Testis (tissue), 3 donors: Measurements from ENCODE around the gene ALAD. TPM values are rescaled to one million over a fixed set of nuclear protein-coding genes. Genes with fewer than 3 reads are reported as not detected.

Source experiments
- DNase-seq: peaks from one replicate; pipeline ENCODE4 v3.0.0-alpha.2; 2019
- H3K27ac ChIP-seq, 2 donors: fragments of 200-600 bp; sonication (generic); one replicate each; pipeline ENCODE4 v1.5.1; 2019
- H3K27me3 ChIP-seq: fragments of 200-600 bp; sonication (generic); one replicate; pipeline ENCODE4 v1.5.1; 2019
- H3K36me3 ChIP-seq: fragments of 200-600 bp; sonication (generic); one replicate; pipeline ENCODE4 v1.5.1; 2017; ENCODE audit warnings: low read depth; ENCODE audit errors: missing control alignments
- H3K4me1 ChIP-seq: fragments of 200-600 bp; sonication (generic); one replicate; pipeline ENCODE4 v1.5.1; 2019
- H3K4me3 ChIP-seq, 2 donors: fragments of 200-600 bp; sonication (generic); one replicate each; pipeline ENCODE4 v1.5.1; 2017 to 2019
- H3K9me3 ChIP-seq: fragments of 200-600 bp; sonication (generic); one replicate; pipeline ENCODE4 v1.5.1; 2017
- POLR2A ChIP-seq: fragments of 450-650 bp; IDR thresholded peaks from one replicate; pipeline ENCODE4 v1.6.1; 2017; ENCODE audit warnings: antibody characterized with exemption, mild to moderate bottlenecking, moderate library complexity
- WGBS, 2 donors: methylation state at CpG; one replicate each; pipeline ENCODE4 v1.1.5; 2018; 5-methylcytosine and 5-hydroxymethylcytosine counted together
- intact Hi-C: fragments of 100-400 bp; cut with DNase I; formaldehyde crosslinking; loops from one replicate; pipeline ENCODE4 v1.15.1; 2023; ENCODE audit warnings: low total_unique reads
- polyA plus RNA-seq: library from polyadenylated mRNA; stranded (reverse); fragments of 350-450 nt; fragmentation: Illumina TruSeq; extraction: RNeasy Lipid Tissue Mini Kit (QIAGEN cat#74804); gene quantifications from one replicate; pipeline ENCODE4 v1.2.3, GENCODE V29; 2014; ENCODE audit warnings: low read depth, low replicate concordance; ENCODE audit not compliant: insufficient read depth
- total RNA-seq, 2 donors: library from RNA; depleted of rRNA; stranded (reverse); fragments of >200 nt; gene quantifications; one replicate each; pipeline ENCODE4 v1.2.3, GENCODE V29; 2016
- TF ChIP-seq, protein P1 (sequence below), 3 experiments: fragments of 450-650 bp in 2 of 3; fragments of 200-600 bp in 1 of 3; sonication (generic) in 1 of 3; IDR thresholded peaks; one replicate each; pipeline ENCODE4 v1.5.1; 2016 to 2019; ENCODE audit warnings: antibody characterized with exemption in 3 of 3, mild to moderate bottlenecking in 2 of 3, moderate library complexity in 1 of 3

Gene ALAD
- total and polyA plus RNA-seq, 3 donors from 2014 or later: 44.8 to 58.6 (median 52.8) TPM

DNA sequence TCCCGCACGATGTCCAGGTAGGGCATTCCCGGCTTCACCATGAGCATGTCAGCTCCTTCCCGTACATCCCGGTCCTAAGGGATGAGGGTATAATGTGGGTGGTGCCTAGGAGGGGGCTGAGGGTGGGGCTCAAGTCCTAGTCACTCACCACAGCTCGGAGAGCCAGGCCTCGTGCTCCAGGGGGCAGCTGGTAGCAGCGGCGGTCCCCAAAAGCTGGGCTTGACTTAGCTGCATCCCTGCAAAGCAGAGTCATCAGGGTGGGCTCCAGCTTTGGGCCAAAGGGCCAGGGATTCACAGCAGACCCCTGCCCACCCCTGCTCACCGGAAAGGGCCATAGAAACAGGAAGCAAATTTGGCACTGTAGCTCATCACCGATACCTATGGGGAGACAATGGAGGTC, 11.6 kb downstream of the ALAD start:
- TF ChIP-seq, protein P1, sequence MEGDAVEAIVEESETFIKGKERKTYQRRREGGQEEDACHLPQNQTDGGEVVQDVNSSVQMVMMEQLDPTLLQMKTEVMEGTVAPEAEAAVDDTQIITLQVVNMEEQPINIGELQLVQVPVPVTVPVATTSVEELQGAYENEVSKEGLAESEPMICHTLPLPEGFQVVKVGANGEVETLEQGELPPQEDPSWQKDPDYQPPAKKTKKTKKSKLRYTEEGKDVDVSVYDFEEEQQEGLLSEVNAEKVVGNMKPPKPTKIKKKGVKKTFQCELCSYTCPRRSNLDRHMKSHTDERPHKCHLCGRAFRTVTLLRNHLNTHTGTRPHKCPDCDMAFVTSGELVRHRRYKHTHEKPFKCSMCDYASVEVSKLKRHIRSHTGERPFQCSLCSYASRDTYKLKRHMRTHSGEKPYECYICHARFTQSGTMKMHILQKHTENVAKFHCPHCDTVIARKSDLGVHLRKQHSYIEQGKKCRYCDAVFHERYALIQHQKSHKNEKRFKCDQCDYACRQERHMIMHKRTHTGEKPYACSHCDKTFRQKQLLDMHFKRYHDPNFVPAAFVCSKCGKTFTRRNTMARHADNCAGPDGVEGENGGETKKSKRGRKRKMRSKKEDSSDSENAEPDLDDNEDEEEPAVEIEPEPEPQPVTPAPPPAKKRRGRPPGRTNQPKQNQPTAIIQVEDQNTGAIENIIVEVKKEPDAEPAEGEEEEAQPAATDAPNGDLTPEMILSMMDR (IDR thresholded peaks at IDR 0.05): no peak
- no peak for TF ChIP-seq POLR2A
- 95 to 96% methylated on average over 8 to 11 of the region's 11 CpGs for WGBS, 2 donors
- H3K4me1 ChIP-seq: no peaks in the 10 kb centered on the region
- H3K9me3 ChIP-seq: no peaks in the 10 kb centered on the region
- H3K27me3 ChIP-seq: no peaks in the 10 kb centered on the region
- H3K27ac ChIP-seq: no peak overlapping the region
- no peak overlapping the region for H3K4me3 ChIP-seq
- no peak for DNase-seq
- no peaks in the 10 kb centered on the region for H3K36me3 ChIP-seq
- intact Hi-C loops: no loop called here

DNA sequence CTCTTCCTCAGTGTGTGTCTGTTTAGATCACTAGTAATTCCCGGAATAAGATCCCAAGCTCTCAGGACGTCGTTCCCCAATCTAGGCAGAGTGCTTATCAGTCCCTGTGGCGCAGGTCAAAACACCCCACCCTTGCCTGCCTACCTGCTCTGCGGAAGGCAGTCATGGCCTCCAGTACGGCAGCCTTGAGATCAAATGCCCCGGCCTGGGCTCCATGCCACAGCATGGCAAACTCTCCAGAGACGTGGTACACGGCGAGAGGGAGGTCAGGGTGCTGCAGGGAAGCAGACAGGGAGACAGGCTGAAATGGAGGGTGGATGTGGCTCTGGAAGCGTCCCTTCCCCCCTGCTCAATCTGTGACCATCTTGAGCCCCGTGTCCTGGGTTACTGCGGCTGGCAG, 12.3 kb downstream of the ALAD start:
- no peak for DNase-seq
- Histone ChIP-seq H3K4me3 (no peak overlapping the region), H3K4me1 (no peaks in the 10 kb centered on the region), H3K27ac (no peak overlapping the region), H3K36me3 (no peaks in the 10 kb centered on the region), H3K9me3 (no peaks in the 10 kb centered on the region), H3K27me3 (no peaks in the 10 kb centered on the region)
- intact Hi-C loops: no loop called here
- WGBS, 2 donors: 90 to 94% methylated on average over 12 to 13 of the region's 13 CpGs
- TF ChIP-seq POLR2A: no peak
- TF ChIP-seq, protein P1 (IDR thresholded peaks at IDR 0.05): no peak

DNA sequence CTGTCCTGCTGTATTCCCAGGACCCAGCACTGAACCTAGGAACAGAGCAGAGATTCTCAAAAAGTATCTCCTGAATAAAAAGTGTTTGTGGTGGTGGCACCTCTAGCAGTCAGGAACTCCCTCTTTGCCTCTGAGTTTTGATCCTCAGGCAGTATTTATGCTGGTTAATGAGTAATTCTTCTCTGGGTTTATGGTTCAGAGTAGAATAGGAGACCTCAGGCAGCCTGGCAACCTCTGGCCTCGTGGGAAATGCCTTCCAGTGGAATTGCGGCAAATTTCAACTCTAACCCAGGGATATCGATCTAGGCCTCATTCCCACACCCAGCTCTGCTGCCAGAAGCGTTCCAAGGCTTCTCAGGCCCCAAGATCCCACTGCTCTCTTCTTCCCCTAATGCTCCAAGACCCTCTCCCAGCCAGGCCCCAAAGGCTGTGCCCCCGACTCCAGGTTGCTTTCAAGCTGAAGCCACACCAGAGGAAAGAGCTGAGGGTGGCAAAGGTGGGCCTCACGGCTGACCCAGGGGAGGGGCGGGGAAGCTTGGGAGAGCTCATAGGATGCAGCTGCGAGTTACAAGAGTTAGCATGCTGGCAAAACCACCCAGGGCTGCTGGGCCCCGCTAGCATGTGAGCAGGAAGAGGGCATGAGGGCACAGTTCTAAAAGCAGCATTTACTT, 13.4 kb downstream of the ALAD start:
- no peak for TF ChIP-seq POLR2A
- TF ChIP-seq, protein P1 (IDR thresholded peaks at IDR 0.05): no peak
- no peak for DNase-seq
- no peak overlapping the region for H3K27ac ChIP-seq
- WGBS, 2 donors: 81% methylated on average over 9 of the region's 9 CpGs
- no peaks in the 10 kb centered on the region for H3K4me1 ChIP-seq
- no peaks in the 10 kb centered on the region for H3K36me3 ChIP-seq
- no peaks in the 10 kb centered on the region for H3K9me3 ChIP-seq
- H3K4me3 ChIP-seq: no peak overlapping the region
- intact Hi-C loops: no loop called here
- no peaks in the 10 kb centered on the region for H3K27me3 ChIP-seq

DNA sequence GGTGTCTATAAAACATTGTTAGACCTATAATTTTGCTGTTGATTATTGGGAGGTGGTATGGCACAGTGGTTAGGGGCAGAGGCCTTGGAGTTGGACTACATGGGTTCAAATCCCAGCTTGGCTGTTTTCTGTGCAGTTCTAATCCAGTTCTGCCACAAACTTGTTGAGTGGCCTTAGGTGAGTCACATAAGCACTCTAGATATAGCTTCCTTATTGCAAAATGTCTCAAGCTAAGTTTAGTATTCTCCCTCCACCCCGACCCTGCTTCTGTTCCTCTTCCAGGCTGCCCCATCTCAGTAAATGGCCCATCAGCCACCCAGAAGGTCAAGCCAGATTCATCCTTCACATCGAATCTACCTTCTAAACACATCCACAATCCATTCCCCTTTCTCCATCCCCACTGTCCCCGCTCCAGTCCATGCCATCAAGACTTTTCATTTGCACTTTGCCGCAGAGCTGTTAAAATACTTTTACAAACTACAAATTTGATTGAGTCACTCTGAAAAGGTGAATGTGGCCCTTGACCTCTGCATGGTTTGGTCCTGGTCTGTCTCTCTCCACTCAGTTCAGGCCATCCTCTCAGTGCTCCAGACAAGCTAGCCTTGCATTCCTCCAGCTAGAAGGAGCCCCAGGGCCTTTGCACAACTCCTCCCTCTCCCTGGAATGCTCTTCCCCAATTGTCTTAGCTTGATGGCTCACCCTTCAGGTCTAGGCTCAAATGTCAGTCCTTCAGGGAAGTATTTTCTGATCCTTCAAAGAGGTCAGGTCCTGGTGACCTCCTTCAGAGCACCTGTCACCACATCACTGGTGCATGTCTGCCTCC, 14.3 kb downstream of the ALAD start:
- no peak overlapping the region for H3K4me3 ChIP-seq
- H3K27me3 ChIP-seq: no peaks in the 10 kb centered on the region
- no peaks in the 10 kb centered on the region for H3K9me3 ChIP-seq
- no peak for DNase-seq
- H3K4me1 ChIP-seq: no peaks in the 10 kb centered on the region
- no peak overlapping the region for H3K27ac ChIP-seq
- intact Hi-C loops: no loop called here
- 92 to 95% methylated on average over 4 of the region's 4 CpGs for WGBS, 2 donors
- H3K36me3 ChIP-seq: no peaks in the 10 kb centered on the region
- TF ChIP-seq, protein P1 (IDR thresholded peaks at IDR 0.05): no peak
- no peak for TF ChIP-seq POLR2A
